IPS-NIHi11 (cell line): ENCODE measurements around the gene PRKAB1.

ENCODE experiments used
- DNase-seq: peaks from one replicate; pipeline ENCODE4 v3.0.0; 2012; ENCODE audit warnings: mixed read lengths, low spot score

Gene PRKAB1

DNA sequence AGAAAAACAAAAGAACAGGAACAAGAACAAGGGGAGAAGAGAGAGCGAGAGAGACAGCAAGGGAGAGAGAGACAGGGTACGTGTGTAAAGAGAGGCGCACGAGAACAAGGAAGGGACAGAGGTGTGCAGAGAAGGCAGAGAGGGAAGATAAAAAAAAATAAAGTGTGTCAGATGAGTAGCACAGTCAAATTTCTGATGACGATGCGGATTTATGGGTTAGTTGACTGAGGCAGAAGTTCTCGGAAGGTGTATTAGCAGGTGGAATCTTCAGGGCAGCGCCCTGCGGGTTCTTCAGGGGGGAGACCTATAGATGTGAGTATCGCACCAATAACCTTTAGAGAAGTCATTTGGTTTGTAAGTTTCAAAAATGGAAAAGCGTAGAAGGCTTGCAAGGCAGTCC, 44.8 kb downstream of the PRKAB1 start:
- no peak for DNase-seq

DNA sequence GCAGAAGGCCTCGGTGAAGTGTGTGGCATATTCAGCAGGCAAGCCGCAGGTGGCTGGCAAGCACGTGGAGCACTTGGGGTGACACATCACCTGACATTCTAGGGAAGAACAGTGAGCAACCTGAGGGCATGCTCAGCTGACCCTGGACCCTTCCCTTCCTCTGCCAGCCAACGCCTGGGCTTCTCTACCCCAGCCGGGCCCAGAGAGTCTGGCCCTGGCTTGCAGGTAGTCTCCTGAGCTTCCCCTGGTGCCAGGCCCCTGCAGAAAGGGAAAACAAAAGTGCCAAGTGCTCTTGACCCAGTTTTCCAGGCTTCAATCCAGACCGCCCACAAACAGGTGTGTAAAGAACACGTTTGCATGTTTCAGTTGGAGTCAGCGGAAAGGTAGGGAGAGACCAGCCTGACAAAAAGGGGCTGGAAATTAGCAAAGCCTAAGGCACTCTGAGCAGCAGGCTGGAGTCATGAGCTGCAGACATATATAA, 45.7 kb downstream of the PRKAB1 start:
- DNase-seq = no peak

DNA sequence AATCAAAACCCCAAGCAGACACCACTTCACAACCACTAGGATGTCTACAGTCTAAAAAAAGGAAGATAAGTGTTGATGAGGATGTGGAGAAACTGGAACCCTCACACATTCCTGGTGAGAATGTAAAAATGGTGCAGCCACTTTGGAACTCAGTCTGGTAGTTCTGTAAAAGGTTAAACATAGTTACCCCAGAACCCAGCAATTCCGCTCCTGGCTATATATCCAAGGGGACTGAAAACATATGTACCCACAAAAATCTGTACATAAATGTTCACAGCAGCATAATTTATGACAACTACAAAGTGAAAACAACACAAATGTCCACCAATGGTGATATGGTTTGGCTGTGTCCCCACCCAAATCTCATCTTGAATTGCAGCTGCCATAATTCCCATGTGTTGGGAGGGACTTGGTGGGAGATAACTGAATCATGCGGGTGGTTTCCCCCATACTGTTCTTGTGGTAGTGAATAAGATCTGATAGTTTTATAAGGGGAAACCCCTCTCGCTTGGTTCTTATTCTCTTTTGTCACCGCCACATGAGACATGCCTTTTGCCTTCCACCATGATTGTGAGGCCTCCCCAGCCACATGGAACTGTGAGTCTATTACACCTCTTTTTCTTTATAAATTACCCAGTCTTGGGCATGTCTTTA, 46.8 kb downstream of the PRKAB1 start:
- no peak for DNase-seq

DNA sequence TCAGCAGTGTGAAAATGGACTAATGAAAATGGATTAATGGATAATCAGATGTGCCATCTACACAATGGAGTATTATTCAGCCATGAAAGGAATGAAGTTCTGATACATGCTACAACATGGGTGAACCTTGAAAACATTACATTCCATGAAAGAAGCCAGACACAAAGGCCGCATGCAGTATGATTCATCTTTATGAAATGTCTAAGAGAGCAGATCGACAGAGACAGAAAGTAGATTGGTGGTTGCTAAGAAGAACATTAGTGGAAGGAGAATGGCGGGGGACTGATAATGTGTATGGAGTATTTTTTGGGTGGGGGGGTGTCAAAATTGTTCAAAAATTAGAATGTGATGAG, 47.3 kb downstream of the PRKAB1 start:
- DNase-seq = no peak

DNA sequence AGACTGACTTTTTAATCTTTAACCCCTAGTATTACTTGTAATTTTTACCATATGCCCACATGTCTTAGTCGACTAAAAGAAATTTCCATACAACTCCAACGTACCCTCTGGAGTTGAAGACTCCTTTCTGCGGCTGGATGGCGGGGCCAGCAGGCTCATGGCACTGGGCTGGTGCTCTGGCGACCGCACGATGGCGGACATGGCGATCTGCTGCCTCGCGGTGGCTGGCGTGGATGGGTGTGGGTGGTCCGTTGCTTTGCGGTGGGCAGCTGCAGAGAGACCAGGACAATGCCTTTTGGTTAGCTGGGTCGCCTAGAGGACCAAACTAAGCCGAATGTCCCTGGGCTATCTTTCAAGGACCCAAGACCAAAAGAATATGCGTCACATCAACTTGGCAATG, 50.2 kb downstream of the PRKAB1 start:
- no peak for DNase-seq

DNA sequence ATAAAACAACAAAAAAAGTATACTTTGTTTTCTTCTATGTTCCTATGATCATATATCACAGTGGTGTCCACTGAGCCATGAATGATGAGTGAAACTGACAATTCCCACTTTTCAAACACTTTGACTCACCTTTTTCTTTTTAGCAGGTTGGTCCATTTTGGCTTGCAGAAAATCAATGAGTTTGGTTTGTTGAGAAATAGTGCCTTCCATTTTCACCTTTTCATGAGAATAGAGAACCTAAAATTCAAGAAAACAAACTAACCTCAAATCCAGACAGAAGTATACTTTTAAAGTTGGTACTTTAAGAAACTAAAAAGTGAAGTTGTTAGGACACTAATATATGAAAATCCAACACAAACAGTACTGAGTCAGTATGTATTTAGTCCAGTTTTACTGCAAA, 52.4 kb downstream of the PRKAB1 start:
- DNase-seq = no peak

DNA sequence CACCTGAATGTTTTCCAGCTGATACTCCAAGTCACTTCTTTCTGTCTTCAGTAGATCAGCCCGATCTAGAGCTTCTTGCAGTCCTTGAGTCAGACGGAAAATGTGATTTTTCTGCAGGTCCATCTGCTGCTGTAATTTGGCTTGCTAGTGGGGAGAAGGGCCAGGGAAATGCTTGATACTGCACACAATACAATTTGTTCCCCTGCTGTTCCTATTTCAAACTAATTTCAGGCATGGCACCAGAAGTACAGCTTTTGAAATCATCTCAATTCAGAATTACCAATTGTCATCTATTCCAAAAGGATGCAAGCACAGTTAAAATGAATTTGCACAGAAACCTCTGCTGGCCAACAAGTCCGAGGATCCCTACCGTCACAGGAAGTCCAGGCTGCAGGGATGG, 53.4 kb downstream of the PRKAB1 start:
- no peak for DNase-seq

DNA sequence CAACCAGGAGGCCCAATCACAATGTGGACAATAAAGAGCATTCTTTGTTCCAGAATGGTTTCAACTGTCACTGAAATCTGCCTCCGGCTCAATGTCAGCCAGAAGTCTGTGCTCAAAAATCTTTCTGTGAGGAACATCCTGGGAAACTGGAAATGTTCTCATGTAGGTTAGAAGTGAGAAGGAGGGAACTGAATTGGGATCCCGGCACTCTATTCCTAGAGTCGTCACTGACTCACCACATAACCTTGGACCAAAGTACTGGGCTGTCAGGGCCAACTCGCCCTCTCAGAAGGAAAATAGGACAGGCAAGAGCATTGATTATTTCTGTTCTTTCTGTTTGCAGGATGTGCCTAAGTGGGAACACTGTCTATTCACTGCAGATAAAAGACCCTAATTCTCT, 57.6 kb downstream of the PRKAB1 start:
- DNase-seq = no peak

DNA sequence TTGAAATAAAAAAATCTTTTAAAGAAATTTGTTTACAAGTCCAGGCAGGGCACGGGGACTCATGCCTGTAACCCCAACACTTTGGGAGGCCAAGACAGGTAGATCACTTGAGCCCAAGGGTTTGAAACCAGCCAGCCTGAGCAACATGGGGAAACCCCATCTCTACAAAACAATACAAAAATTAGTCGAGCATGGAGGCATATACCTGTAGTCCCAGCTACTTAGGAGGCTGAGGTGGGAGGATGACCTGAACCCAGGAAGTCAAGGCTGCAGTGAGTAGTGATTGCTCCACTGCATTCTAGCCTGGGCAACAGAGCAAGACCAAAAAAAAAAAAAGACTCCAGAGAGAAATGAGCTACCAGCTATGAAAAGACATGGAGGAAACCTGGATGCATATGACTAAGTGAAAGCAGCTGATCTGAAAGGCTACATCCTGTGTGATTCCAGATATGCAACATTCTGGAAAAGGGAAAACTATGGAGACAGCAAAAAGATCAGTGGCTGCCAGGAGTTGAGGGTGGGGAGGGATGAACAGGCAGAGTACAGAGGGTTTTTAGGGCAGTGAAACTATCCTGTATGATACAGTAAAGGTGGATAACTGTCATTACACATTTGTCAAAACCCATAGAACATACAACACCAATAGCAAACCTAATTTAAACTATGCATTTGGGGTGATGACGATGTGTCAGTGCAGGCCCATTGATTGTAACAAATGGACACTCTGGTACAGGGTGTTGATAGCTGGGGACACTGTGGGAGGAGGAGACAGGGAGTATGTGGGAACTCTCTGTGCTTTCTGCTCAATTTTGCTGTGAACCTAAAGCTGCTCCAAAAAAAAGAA, 59.9 kb downstream of the PRKAB1 start:
- DNase-seq = no peak

DNA sequence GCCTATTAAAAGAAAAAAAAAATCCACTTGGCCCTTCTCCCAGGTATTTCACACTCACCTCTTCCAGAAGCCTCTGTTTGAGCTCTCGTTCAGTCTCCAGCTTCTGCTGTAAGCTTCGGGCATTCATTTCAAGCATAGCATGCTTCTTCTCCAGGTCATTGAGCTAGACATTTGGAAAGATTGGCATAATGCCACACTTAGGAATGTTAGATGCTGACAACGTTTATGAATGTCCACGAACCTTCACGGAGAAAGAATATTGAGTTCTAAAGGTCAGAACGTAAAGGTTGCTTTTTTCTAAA, 60.5 kb downstream of the PRKAB1 start:
- no peak for DNase-seq

DNA sequence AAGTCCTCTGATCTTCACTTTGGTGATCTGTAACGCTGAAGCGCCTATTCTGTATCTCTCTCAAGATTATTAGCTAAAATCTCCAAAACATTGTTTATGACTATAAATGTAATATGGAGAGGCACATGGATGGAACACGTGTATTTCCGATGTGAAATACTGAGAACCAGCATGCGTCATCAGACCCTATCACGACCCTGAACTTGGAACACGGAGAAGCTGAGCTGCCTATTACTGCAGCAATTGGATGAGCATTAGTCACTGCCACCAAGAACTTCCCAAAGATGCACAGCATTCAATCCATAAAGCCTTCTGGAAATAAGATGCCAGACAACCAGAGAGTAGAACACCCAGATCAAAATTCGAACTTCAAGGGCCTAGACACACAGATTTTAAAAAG, 61.9 kb downstream of the PRKAB1 start:
- no peak for DNase-seq

DNA sequence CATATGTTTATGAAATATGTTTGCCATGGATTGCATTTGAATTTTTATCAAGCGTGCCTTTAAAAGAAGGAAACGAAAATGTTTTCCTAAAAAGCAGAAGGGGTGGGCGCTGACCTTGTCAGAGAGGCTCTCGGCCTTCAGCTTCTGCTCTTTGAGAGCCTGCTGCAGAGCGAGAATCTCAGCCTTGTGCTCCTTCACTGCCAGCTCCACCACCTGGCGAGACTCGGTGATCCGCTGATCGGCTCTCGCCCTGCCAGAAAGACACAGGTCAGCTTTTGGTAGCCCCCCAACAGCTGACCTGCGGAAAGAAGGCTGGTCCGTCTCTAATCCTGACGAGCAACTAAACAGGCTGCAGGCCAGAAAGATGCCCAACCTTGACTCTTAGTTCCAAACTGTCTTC, 62.4 kb downstream of the PRKAB1 start:
- no peak for DNase-seq
